Activated CD4-positive, alpha-beta memory T cell treated with anti-CD3 and anti-CD28 coated beads, Interleukin-2, amount 10 ng/mL, durations not matched to agents 7 days and 5 days (primary cell): ENCODE data around the gene FCHO2. TPM values are rescaled to one million over a fixed set of nuclear protein-coding genes. Genes with fewer than 3 reads are reported as not detected.

Experiments used
- CTCF ChIA-PET: fragments of 350-600 bp; sonication (Branson Sonifier 250); formaldehyde crosslinking; loops from one replicate; lab custom pipeline; 2021; ENCODE audit warnings: antibody characterized with exemption, inconsistent platforms; lab: Charles Lee
- POLR2A ChIA-PET: fragments of 350-600 bp; sonication (Branson Sonifier 250); formaldehyde crosslinking; loops from one replicate; lab custom pipeline; 2021; ENCODE audit warnings: antibody characterized with exemption; lab: Charles Lee
- DNase-seq: peaks from one replicate; pipeline ENCODE4 v3.0.0-alpha.2; 2020
- H3K27ac Mint-ChIP-seq: one replicate; pipeline ENCODE4 v1.8.0; 2021; ENCODE audit warnings: mild to moderate bottlenecking, mixed read lengths
- H3K27me3 Mint-ChIP-seq: one replicate; pipeline ENCODE4 v1.8.0; 2021; ENCODE audit warnings: mixed read lengths
- H3K36me3 Mint-ChIP-seq: one replicate; pipeline ENCODE4 v1.8.0; 2021; ENCODE audit warnings: low read depth, mixed read lengths
- H3K4me1 Mint-ChIP-seq: one replicate; pipeline ENCODE4 v1.8.0; 2021; ENCODE audit warnings: mixed read lengths
- H3K4me3 Mint-ChIP-seq: one replicate; pipeline ENCODE4 v1.8.0; 2021; ENCODE audit warnings: mild to moderate bottlenecking, mixed read lengths
- H3K9me3 Mint-ChIP-seq: one replicate; pipeline ENCODE4 v1.8.0; 2021; ENCODE audit warnings: mixed read lengths
- total RNA-seq, 2 experiments: library from RNA; stranded (reverse); gene quantifications; one replicate each; pipeline ENCODE4 v1.2.3, GENCODE V29; 2021

Gene FCHO2
- total RNA-seq, 2 experiments from 2014 or later = 3.1 to 3.5 TPM

GRCh38 chr5:73126381-73126780, 170.5 kb downstream of the FCHO2 start:
- POLR2A ChIA-PET = no interaction called here
- Mint-ChIP-seq H3K4me3 (no peak overlapping the region), H3K9me3 (no peaks in the 10 kb centered on the region), H3K4me1 (peaks cover 21% of the 10 kb centered on the region), H3K27me3 (peaks cover 78% of the 10 kb centered on the region), H3K27ac (no peak overlapping the region), H3K36me3 (no peaks in the 10 kb centered on the region)
- CTCF ChIA-PET = no interaction called here
- no peak for DNase-seq

- no peak for DNase-seq
- Mint-ChIP-seq H3K4me3 (no peak overlapping the region), H3K27ac (no peak overlapping the region), H3K9me3 (no peaks in the 10 kb centered on the region), H3K4me1 (peaks cover 19% of the 10 kb centered on the region), H3K27me3 (peaks cover 72% of the 10 kb centered on the region), H3K36me3 (no peaks in the 10 kb centered on the region)
- ChIA-PET POLR2A (no interaction called here), CTCF (no interaction called here)
These were observed 171.1 kb downstream of the FCHO2 start for GRCh38 chr5:73126957-73127356.

GRCh38 chr5:73129143-73129542, 173.3 kb downstream of the FCHO2 start:
- Mint-ChIP-seq H3K27me3 (peaks cover 69% of the 10 kb centered on the region), H3K4me3 (no peak overlapping the region), H3K27ac (no peak overlapping the region), H3K4me1 (peaks cover 2% of the 10 kb centered on the region), H3K9me3 (no peaks in the 10 kb centered on the region), H3K36me3 (no peaks in the 10 kb centered on the region)
- DNase-seq = no peak
- POLR2A ChIA-PET = interaction anchor here (1.0 kb wide), 1 partner anchor 41 kb away, joined by 3 read pairs; no protein-coding TSS in a partner anchor
- CTCF ChIA-PET = no interaction called here

DNA sequence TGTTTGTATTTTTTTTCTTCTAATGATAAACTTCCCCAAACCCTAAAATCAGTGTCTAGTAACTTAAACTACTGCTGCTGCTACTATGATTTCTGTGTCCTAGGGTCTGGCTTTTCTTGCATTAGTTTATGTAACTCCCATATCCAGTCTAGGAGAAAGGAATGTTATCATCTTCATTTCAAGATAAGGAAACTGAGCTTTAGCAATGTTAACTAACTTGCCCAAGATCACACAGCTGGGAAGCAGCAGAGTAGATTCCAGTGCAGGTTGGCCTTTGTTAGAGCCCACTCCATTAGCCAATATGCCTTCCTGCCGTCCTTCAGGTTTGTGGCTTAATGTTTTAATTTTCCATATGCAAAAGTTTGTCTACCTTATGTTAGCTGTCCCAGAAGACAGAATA, 175.0 kb downstream of the FCHO2 start:
- peaks cover 63% of the 10 kb centered on the region for H3K27me3 Mint-ChIP-seq
- DNase-seq = no peak
- POLR2A ChIA-PET = no interaction called here
- H3K9me3 Mint-ChIP-seq = no peaks in the 10 kb centered on the region
- CTCF ChIA-PET = no interaction called here
- no peak overlapping the region for H3K27ac Mint-ChIP-seq
- no peaks in the 10 kb centered on the region for H3K36me3 Mint-ChIP-seq
- H3K4me1 Mint-ChIP-seq = no peaks in the 10 kb centered on the region
- no peak overlapping the region for H3K4me3 Mint-ChIP-seq

- Mint-ChIP-seq H3K27me3 (peaks cover 53% of the 10 kb centered on the region), H3K27ac (no peak overlapping the region), H3K9me3 (no peaks in the 10 kb centered on the region), H3K4me1 (no peaks in the 10 kb centered on the region), H3K36me3 (no peaks in the 10 kb centered on the region), H3K4me3 (no peak overlapping the region)
- DNase-seq = no peak
- ChIA-PET POLR2A (no interaction called here), CTCF (no interaction called here)
These were observed 176.0 kb downstream of the FCHO2 start for GRCh38 chr5:73131711-73132425.

GRCh38 chr5:73132759-73133158, 176.9 kb downstream of the FCHO2 start:
- ChIA-PET POLR2A (no interaction called here), CTCF (interaction anchor here (1.3 kb wide), 1 partner anchor 38 kb away, joined by 3 read pairs; no protein-coding TSS in a partner anchor)
- H3K27me3 Mint-ChIP-seq = peaks cover 55% of the 10 kb centered on the region
- no peak for DNase-seq
- H3K9me3 Mint-ChIP-seq = no peaks in the 10 kb centered on the region
- no peaks in the 10 kb centered on the region for H3K4me1 Mint-ChIP-seq
- no peaks in the 10 kb centered on the region for H3K36me3 Mint-ChIP-seq
- H3K27ac Mint-ChIP-seq = no peak overlapping the region
- no peak overlapping the region for H3K4me3 Mint-ChIP-seq

GRCh38 chr5:73135021-73135420, 179.2 kb downstream of the FCHO2 start:
- no peaks in the 10 kb centered on the region for H3K36me3 Mint-ChIP-seq
- H3K4me1 Mint-ChIP-seq = no peaks in the 10 kb centered on the region
- no peak overlapping the region for H3K4me3 Mint-ChIP-seq
- DNase-seq = no peak
- H3K27me3 Mint-ChIP-seq = peaks cover 48% of the 10 kb centered on the region
- H3K9me3 Mint-ChIP-seq = no peaks in the 10 kb centered on the region
- POLR2A ChIA-PET = no interaction called here
- no peak overlapping the region for H3K27ac Mint-ChIP-seq
- CTCF ChIA-PET = no interaction called here

DNA sequence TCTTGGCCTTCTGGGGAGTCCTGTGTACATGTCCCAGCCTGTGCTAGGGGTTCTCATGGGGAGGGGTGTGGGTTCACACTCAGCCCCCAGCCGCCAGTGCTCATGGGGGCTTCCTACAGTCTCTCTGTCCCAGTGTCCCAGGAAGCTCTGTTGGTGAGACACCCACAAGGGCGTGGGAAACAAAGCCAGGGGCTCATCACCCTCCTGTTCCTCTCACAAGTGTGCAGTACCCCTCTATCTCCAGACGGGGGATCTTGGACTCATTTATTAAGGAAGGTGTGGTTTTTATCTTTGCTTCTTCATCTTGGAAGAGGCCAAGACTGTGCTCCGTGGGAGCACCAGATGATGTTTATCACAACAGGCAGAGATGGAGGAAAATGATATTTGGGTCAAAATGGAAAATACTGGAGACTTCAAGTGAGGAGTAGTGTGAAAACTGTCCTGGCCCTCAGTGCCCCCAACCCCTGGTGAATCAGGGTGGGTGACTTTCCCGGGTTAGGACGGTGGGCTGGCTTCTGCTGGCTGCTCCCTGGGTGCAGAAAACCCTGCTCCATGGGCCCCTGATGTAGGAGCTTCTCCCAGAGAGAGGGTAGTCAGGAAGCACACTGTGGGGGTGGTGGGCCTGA, 179.7 kb downstream of the FCHO2 start:
- peaks cover 42% of the 10 kb centered on the region for H3K27me3 Mint-ChIP-seq
- H3K9me3 Mint-ChIP-seq = no peaks in the 10 kb centered on the region
- no peak overlapping the region for H3K27ac Mint-ChIP-seq

DNA sequence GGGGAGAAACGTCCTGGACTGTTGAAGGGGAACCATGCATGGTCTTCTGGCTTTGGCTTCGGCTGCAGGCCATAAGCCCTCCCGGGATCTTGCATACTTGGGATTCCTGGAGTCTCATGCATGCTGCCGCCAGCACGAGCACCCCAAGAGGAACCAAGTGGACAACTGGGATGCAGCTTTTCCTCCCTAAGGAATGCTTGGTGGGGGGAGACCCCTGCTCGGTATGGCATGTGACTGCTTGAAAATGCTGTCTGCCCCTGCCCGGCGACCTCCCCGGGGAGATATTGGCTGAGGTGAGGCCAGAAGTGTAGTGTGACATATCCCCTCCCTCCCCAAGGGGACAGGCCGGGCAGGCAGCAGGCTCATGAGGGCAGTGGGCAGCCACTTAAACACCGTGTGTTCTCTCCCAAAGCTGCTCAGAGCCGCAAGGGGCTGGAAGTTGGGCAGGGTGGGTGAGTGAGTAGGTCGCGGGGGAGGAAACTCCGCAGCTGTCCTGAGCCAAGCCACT, 180.3 kb downstream of the FCHO2 start:
- POLR2A ChIA-PET = no interaction called here
- DNase-seq = no peak
- Mint-ChIP-seq H3K4me3 (no peak overlapping the region), H3K4me1 (no peaks in the 10 kb centered on the region), H3K9me3 (no peaks in the 10 kb centered on the region), H3K27me3 (peaks cover 44% of the 10 kb centered on the region), H3K36me3 (no peaks in the 10 kb centered on the region), H3K27ac (no peak overlapping the region)
- CTCF ChIA-PET = no interaction called here

More for the DNA sequence above, 179.7 kb downstream of the FCHO2 start:
- ChIA-PET CTCF (no interaction called here), POLR2A (no interaction called here)
- no peak for DNase-seq
- H3K36me3 Mint-ChIP-seq = no peaks in the 10 kb centered on the region
- H3K4me3 Mint-ChIP-seq = no peak overlapping the region
- no peaks in the 10 kb centered on the region for H3K4me1 Mint-ChIP-seq

- peaks cover 47% of the 10 kb centered on the region for H3K27me3 Mint-ChIP-seq
- no peaks in the 10 kb centered on the region for H3K9me3 Mint-ChIP-seq
- no peak overlapping the region for H3K27ac Mint-ChIP-seq
- H3K36me3 Mint-ChIP-seq = no peaks in the 10 kb centered on the region
- ChIA-PET POLR2A (no interaction called here), CTCF (no interaction called here)
- H3K4me1 Mint-ChIP-seq = no peaks in the 10 kb centered on the region
- no peak for DNase-seq
- no peak overlapping the region for H3K4me3 Mint-ChIP-seq
These were observed 182.0 kb downstream of the FCHO2 start for GRCh38 chr5:73137563-73138530.

- ChIA-PET POLR2A (no interaction called here), CTCF (no interaction called here)
- no peaks in the 10 kb centered on the region for H3K36me3 Mint-ChIP-seq
- peaks cover 48% of the 10 kb centered on the region for H3K27me3 Mint-ChIP-seq
- DNase-seq = no peak
- H3K4me1 Mint-ChIP-seq = no peaks in the 10 kb centered on the region
- no peak overlapping the region for H3K27ac Mint-ChIP-seq
- H3K4me3 Mint-ChIP-seq = no peak overlapping the region
- no peaks in the 10 kb centered on the region for H3K9me3 Mint-ChIP-seq
These were observed 183.6 kb downstream of the FCHO2 start for GRCh38 chr5:73139485-73139884.
